Stomach (tissue), 4 donors: ENCODE data around the gene LRFN2.

Experiments
- EP300 ChIP-seq: sonication (generic); formaldehyde crosslinking; IDR thresholded peaks from one replicate; pipeline ENCODE4 v1.6.1; 2017; ENCODE audit warnings: antibody characterized with exemption
- POLR2A ChIP-seq, 4 donors: fragments of 450-650 bp; IDR thresholded peaks; one replicate each; pipeline ENCODE4 v1.6.1; 2016; ENCODE audit warnings: antibody characterized with exemption in 4 of 4, control low read depth in 2 of 4, mild to moderate bottlenecking in 1 of 4, moderate library complexity in 1 of 4
- POLR2AphosphoS5 ChIP-seq, 3 donors: sonication (generic); formaldehyde crosslinking; IDR thresholded peaks; one replicate each; pipeline ENCODE4 v1.6.1; 2016; ENCODE audit warnings: antibody characterized with exemption in 3 of 3
- TF ChIP-seq, protein P1 (sequence below), 7 experiments: fragments of 450-650 bp in 4 of 7; fragments of 200-600 bp in 3 of 7; sonication (generic) in 3 of 7; IDR thresholded peaks; one replicate each; pipeline ENCODE4 v1.5.1; 2016 to 2019; ENCODE audit warnings: antibody characterized with exemption in 7 of 7, control low read depth in 2 of 7, mild to moderate bottlenecking in 1 of 7

GRCh38 chr6:40378725-40379074, 208.5 kb downstream of the LRFN2 start:
- TF ChIP-seq POLR2AphosphoS5 (IDR thresholded peaks at IDR 0.05) (no peak), POLR2A (IDR thresholded peaks at IDR 0.05) (no peak), EP300 (no peak)
- TF ChIP-seq, protein P1, sequence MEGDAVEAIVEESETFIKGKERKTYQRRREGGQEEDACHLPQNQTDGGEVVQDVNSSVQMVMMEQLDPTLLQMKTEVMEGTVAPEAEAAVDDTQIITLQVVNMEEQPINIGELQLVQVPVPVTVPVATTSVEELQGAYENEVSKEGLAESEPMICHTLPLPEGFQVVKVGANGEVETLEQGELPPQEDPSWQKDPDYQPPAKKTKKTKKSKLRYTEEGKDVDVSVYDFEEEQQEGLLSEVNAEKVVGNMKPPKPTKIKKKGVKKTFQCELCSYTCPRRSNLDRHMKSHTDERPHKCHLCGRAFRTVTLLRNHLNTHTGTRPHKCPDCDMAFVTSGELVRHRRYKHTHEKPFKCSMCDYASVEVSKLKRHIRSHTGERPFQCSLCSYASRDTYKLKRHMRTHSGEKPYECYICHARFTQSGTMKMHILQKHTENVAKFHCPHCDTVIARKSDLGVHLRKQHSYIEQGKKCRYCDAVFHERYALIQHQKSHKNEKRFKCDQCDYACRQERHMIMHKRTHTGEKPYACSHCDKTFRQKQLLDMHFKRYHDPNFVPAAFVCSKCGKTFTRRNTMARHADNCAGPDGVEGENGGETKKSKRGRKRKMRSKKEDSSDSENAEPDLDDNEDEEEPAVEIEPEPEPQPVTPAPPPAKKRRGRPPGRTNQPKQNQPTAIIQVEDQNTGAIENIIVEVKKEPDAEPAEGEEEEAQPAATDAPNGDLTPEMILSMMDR (IDR thresholded peaks at IDR 0.05) = no peak
